Stimulated activated CD4-positive, alpha-beta T cell treated with anti-CD3 and anti-CD28 coated beads, TNF-alpha, amount 100 ng/mL, for 48 hours (primary cell): Measurements from ENCODE around the gene RBM4.
A peak's percentile ranks its signal among the peaks of the same experiment; 100 is the strongest.
"Not testable (repeated sequence)": the region's sequence is repeated elsewhere in the genome, so short reads cannot be mapped to it uniquely, and the experiment has no call there.

Experiments used
- DNase-seq, 3 donors: peaks; one replicate each; pipeline ENCODE4 v3.0.0-alpha.2; 2020; ENCODE audit warnings: low read depth in 3 of 3

RBM4 gene

GRCh38 chr11:66638177-66639065 lies at the start of gene RBM4:
Gene RBM4 (plus strand): TSS chr11:66638703. CDS start chr11:66639712, 1,009 bp downstream.
- DNase-seq: peak; percentile 92 to 96 (median 93)

GRCh38 chr11:66589315-66589714 lies 49.2 kb upstream of the RBM4 start:
- DNase-seq: not testable (repeated sequence)

- DNase-seq: no peak
These were observed 48.4 kb upstream of the RBM4 start for GRCh38 chr11:66589996-66590675.

- no peak for DNase-seq
These were observed 47.3 kb upstream of the RBM4 start for GRCh38 chr11:66591175-66591574.

- peak; percentile 97 for DNase-seq
These were observed 45.8 kb upstream of the RBM4 start, which contains the start of the genes CCDC87 and CCS for GRCh38 chr11:66592457-66593302. Gene CCDC87 (minus strand): TSS chr11:66593063. CDS start chr11:66593015, 48 bp downstream. Gene CCS (plus strand): TSS chr11:66593185. CDS start chr11:66593262, 77 bp downstream.

GRCh38 chr11:66593303-66593635 lies 45.2 kb upstream of the RBM4 start:
- no peak for DNase-seq

GRCh38 chr11:66593650-66594049 lies 44.9 kb upstream of the RBM4 start:
- no peak for DNase-seq

GRCh38 chr11:66595245-66595904 lies 43.1 kb upstream of the RBM4 start:
- no peak for DNase-seq

GRCh38 chr11:66598993-66599392 lies 39.5 kb upstream of the RBM4 start:
- DNase-seq: no peak

- no peak for DNase-seq
These were observed 38.3 kb upstream of the RBM4 start for GRCh38 chr11:66600219-66600618.

- DNase-seq: no peak
These were observed 37.8 kb upstream of the RBM4 start for GRCh38 chr11:66600631-66601233.

GRCh38 chr11:66603072-66603471 lies 35.4 kb upstream of the RBM4 start:
- no peak for DNase-seq

- no peak for DNase-seq
These were observed 34.3 kb upstream of the RBM4 start for GRCh38 chr11:66604155-66604554.

- not testable (repeated sequence) for DNase-seq
These were observed 31.9 kb upstream of the RBM4 start for GRCh38 chr11:66606608-66607007.

GRCh38 chr11:66607126-66607834 lies 31.2 kb upstream of the RBM4 start:
- no peak for DNase-seq

- no peak for DNase-seq
These were observed 28.5 kb upstream of the RBM4 start for GRCh38 chr11:66609721-66610617.

- DNase-seq: no peak
These were observed 26.0 kb upstream of the RBM4 start for GRCh38 chr11:66612458-66612857.

GRCh38 chr11:66614073-66614472 lies 24.4 kb upstream of the RBM4 start:
- no peak for DNase-seq
